ENCODE measurements around the gene NCOR1. TPM values are rescaled to one million over a fixed set of nuclear protein-coding genes. Genes with fewer than 3 reads are reported as not detected.

Gene NCOR1
- total RNA-seq, 1 experiment from 2014 or later, result 127 TPM

DNA sequence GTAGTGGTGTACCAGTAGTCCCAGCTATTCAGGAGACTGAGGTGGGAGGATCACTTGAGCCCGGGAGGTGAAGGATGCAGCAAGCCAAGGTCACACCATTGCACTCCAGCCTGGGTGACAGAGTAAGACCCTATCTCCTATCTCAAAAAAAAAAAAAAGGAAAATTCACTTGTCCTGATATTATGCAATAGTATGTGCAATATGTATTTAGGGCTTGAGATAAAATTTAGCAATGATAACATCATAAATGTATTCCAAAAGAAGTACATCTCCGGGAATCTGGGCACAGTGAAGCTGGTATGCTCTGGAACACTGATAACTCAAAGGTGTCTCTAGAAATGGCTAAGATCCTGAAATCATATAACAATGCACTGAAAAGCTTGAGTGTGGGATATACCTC, 74.5 kb downstream of the NCOR1 start:
- H3K27me3 ChIP-seq (ENCODE audit: low read length), result no peaks in the 10 kb centered on the region
- no peak for TF ChIP-seq EZH2 (IDR thresholded peaks at IDR 0.05; ENCODE audit: low read length, unreplicated experiment)
- H3K9ac ChIP-seq (ENCODE audit: low read length), result no peak overlapping the region
- no peak overlapping the region for H3K27ac ChIP-seq (ENCODE audit: low read length)
- H3K4me1 ChIP-seq (ENCODE audit: insufficient read depth, low read length), result no peaks in the 10 kb centered on the region
- H2AFZ ChIP-seq (ENCODE audit: low read length), result no peak overlapping the region
- H3K9me3 ChIP-seq (ENCODE audit: low read length), result no peaks in the 10 kb centered on the region
- no peak for ATAC-seq
- POLR2A ChIA-PET (ENCODE audit: unreplicated experiment), result no interaction called here
- no peaks in the 10 kb centered on the region for H4K20me1 ChIP-seq (ENCODE audit: low read length)
- intact Hi-C loops (cut with micrococcal nuclease), result no loop called here
- peaks cover 27% of the 10 kb centered on the region; the same call in 1 of the 2 replicates for H3K36me3 ChIP-seq (ENCODE audit: low read depth, low read length)
- no peaks in the 10 kb centered on the region for H3K79me2 ChIP-seq (ENCODE audit: low read length)
- H3F3A ChIP-seq (ENCODE audit: low read length, unreplicated experiment), result no peaks in the 10 kb centered on the region
- BruUV-seq (replicated peaks), result no TSS peak
- no peak for DNase-seq
- no peak overlapping the region for H3K4me2 ChIP-seq (ENCODE audit: low read length)
- H3K9me2 ChIP-seq (replicated peaks; ENCODE audit: low read length), result no peaks in the 10 kb centered on the region
- CTCF ChIA-PET, result no interaction called here
- no peak overlapping the region for H3K4me3 ChIP-seq (ENCODE audit: low read length)

DNA sequence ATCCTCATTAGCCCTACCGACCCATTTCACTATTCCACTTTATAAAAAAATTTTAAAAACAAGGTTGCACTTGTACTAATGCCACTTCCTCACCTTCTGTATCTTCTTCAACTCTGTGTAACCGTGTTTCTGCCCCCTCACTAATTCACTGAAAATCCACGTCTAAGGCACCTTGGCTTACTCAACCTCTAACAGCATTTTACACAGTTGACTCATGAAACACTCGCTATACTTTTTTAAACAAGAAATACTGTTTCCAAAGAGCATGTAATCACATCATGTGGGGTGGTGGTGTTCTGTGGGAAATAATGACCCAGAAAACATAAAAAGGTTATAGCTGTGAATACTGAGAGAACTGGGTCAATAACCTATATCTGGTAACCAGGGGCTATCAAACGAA, 79.9 kb downstream of the NCOR1 start:
- no peaks in the 10 kb centered on the region for H3K9me2 ChIP-seq (replicated peaks; ENCODE audit: low read length)
- TF ChIP-seq EZH2 (IDR thresholded peaks at IDR 0.05; ENCODE audit: low read length, unreplicated experiment) (no peak), EZH2phosphoT487 (IDR thresholded peaks at IDR 0.05; ENCODE audit: borderline replicate concordance, low read length) (no peak)
- TF ChIP-seq, protein P1, sequence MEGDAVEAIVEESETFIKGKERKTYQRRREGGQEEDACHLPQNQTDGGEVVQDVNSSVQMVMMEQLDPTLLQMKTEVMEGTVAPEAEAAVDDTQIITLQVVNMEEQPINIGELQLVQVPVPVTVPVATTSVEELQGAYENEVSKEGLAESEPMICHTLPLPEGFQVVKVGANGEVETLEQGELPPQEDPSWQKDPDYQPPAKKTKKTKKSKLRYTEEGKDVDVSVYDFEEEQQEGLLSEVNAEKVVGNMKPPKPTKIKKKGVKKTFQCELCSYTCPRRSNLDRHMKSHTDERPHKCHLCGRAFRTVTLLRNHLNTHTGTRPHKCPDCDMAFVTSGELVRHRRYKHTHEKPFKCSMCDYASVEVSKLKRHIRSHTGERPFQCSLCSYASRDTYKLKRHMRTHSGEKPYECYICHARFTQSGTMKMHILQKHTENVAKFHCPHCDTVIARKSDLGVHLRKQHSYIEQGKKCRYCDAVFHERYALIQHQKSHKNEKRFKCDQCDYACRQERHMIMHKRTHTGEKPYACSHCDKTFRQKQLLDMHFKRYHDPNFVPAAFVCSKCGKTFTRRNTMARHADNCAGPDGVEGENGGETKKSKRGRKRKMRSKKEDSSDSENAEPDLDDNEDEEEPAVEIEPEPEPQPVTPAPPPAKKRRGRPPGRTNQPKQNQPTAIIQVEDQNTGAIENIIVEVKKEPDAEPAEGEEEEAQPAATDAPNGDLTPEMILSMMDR (conservative IDR thresholded peaks at IDR 0.05; ENCODE audit: low read depth, low read length), result no peak
- ChIA-PET CTCF (no interaction called here), POLR2A (ENCODE audit: unreplicated experiment) (no interaction called here)
- ATAC-seq (no peak), DNase-seq (no peak)
- H3K36me3 ChIP-seq (ENCODE audit: low read depth, low read length), result peaks cover 34% of the 10 kb centered on the region; the same call in 1 of the 2 replicates
- intact Hi-C loops (cut with micrococcal nuclease), result no loop called here
- no peaks in the 10 kb centered on the region for H3F3A ChIP-seq (ENCODE audit: low read length, unreplicated experiment)
- H3K9ac ChIP-seq (ENCODE audit: low read length), result no peak overlapping the region
- no TSS peak for BruUV-seq (replicated peaks)
- H4K20me1 ChIP-seq (ENCODE audit: low read length), result no peaks in the 10 kb centered on the region
- no peaks in the 10 kb centered on the region for H3K4me1 ChIP-seq (ENCODE audit: insufficient read depth, low read length)
- no peak overlapping the region for H3K4me3 ChIP-seq (ENCODE audit: low read length)
- H3K27ac ChIP-seq (ENCODE audit: low read length), result no peak overlapping the region
- no peaks in the 10 kb centered on the region for H3K27me3 ChIP-seq (ENCODE audit: low read length)
- no peaks in the 10 kb centered on the region for H3K79me2 ChIP-seq (ENCODE audit: low read length)
- no peak overlapping the region for H3K4me2 ChIP-seq (ENCODE audit: low read length)
- H2AFZ ChIP-seq (ENCODE audit: low read length), result no peak overlapping the region
- no peaks in the 10 kb centered on the region for H3K9me3 ChIP-seq (ENCODE audit: low read length)

DNA sequence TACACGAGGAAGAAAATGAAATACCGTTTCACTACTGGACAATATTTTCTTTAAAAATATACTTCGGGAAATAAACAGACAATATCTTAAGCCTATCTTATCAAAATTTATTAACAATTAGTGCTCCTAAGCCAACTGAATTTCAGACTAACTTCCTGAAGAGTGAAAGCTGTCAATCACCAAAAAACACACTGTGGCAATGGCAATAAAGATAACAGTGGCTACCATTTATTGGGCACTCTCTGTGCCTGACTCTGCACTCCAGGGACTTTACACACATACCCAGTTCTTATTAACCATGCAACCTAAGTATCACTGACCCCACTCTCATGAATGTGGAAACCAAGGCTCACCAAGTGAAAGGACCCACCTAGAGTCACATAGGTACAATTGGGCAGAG, 83.7 kb downstream of the NCOR1 start:
- intact Hi-C loops (cut with micrococcal nuclease), result no loop called here
- POLR2A ChIA-PET (ENCODE audit: unreplicated experiment), result no interaction called here
- H3K79me2 ChIP-seq (ENCODE audit: low read length), result no peaks in the 10 kb centered on the region
- no peaks in the 10 kb centered on the region for H4K20me1 ChIP-seq (ENCODE audit: low read length)
- H3K4me3 ChIP-seq (ENCODE audit: low read length), result no peak overlapping the region
- CTCF ChIA-PET, result no interaction called here
- no peaks in the 10 kb centered on the region for H3K9me3 ChIP-seq (ENCODE audit: low read length)
- TF ChIP-seq EZH2 (IDR thresholded peaks at IDR 0.05; ENCODE audit: low read length, unreplicated experiment), result no peak
- TF ChIP-seq EZH2phosphoT487 (IDR thresholded peaks at IDR 0.05; ENCODE audit: borderline replicate concordance, low read length), result no peak
- TF ChIP-seq, protein P1 (conservative IDR thresholded peaks at IDR 0.05; ENCODE audit: low read depth, low read length), result no peak
- no peak overlapping the region for H2AFZ ChIP-seq (ENCODE audit: low read length)
- H3K4me1 ChIP-seq (ENCODE audit: insufficient read depth, low read length), result no peaks in the 10 kb centered on the region
- ATAC-seq (no peak), DNase-seq (no peak)
- peaks cover 28% of the 10 kb centered on the region; the same call in 1 of the 2 replicates for H3K36me3 ChIP-seq (ENCODE audit: low read depth, low read length)
- no peaks in the 10 kb centered on the region for H3K27me3 ChIP-seq (ENCODE audit: low read length)
- H3K9me2 ChIP-seq (replicated peaks; ENCODE audit: low read length), result no peaks in the 10 kb centered on the region
- no peaks in the 10 kb centered on the region for H3F3A ChIP-seq (ENCODE audit: low read length, unreplicated experiment)
- BruUV-seq (replicated peaks), result no TSS peak
- H3K9ac ChIP-seq (ENCODE audit: low read length), result no peak overlapping the region
- no peak overlapping the region for H3K27ac ChIP-seq (ENCODE audit: low read length)
- no peak overlapping the region for H3K4me2 ChIP-seq (ENCODE audit: low read length)

All from PC-3 (cell line).